GM12878 (cell line): ENCODE data around the gene PRMT7. TPM values are rescaled to one million over a fixed set of nuclear protein-coding genes. Genes with fewer than 3 reads are reported as not detected.

Experiments used
- ATF7 ChIP-seq: fragments of 450-650 bp; IDR thresholded peaks from 2 replicates; pipeline ENCODE4 v1.6.1; 2016; ENCODE audit warnings: low read depth, mild to moderate bottlenecking
- CEBPZ ChIP-seq: fragments of 150-350 bp; IDR thresholded peaks from 2 replicates; pipeline ENCODE4 v1.6.1; 2016; ENCODE audit warnings: low read depth, low read length
- DPF2 ChIP-seq: fragments of 450-650 bp; IDR thresholded peaks from 2 replicates; pipeline ENCODE4 v1.6.1; 2017; ENCODE audit warnings: mild to moderate bottlenecking
- KDM1A ChIP-seq: fragments of 200-600 bp; sonication (generic); IDR thresholded peaks from 2 replicates; pipeline ENCODE4 v1.6.1; 2016; ENCODE audit warnings: borderline replicate concordance
- NFXL1 ChIP-seq: fragments of 450-650 bp; IDR thresholded peaks from 2 replicates; pipeline ENCODE4 v1.6.1; 2017; ENCODE audit warnings: antibody characterized with exemption, mild to moderate bottlenecking, borderline replicate concordance
- PML ChIP-seq: IDR thresholded peaks from 2 replicates; pipeline ENCODE4 v1.6.1; 2012; ENCODE audit warnings: low read length, inconsistent platforms
- POLR2AphosphoS5 ChIP-seq: IDR thresholded peaks from 2 replicates; pipeline ENCODE4 v1.6.1; 2011; ENCODE audit warnings: mild to moderate bottlenecking, low read length, inconsistent platforms
- PRDM15 ChIP-seq: fragments of 450-650 bp; formaldehyde crosslinking; IDR thresholded peaks from 2 replicates; pipeline ENCODE4 v1.4.0; 2020; ENCODE audit warnings: mild to moderate bottlenecking, moderate library complexity
- RAD21 ChIP-seq: IDR thresholded peaks from 2 replicates; pipeline ENCODE4 v1.6.1; 2011; ENCODE audit warnings: mild to moderate bottlenecking, low read depth, low read length, moderate library complexity; ENCODE audit not compliant: insufficient read depth
- RAD51 ChIP-seq: fragments of 450-650 bp; IDR thresholded peaks from 2 replicates; pipeline ENCODE4 v1.6.1; 2016; ENCODE audit warnings: moderate library complexity, mild to moderate bottlenecking, inconsistent platforms
- RFX5 ChIP-seq: IDR thresholded peaks from 2 replicates; pipeline ENCODE4 v1.6.1; 2011; ENCODE audit warnings: low read depth, low read length, improper control_type of control experiment
- SMAD1 ChIP-seq: fragments of 450-650 bp; IDR thresholded peaks from 2 replicates; pipeline ENCODE4 v1.6.1; 2018; ENCODE audit warnings: mild to moderate bottlenecking, low read depth; ENCODE audit not compliant: partially characterized antibody
- STAT3 ChIP-seq: IDR thresholded peaks from 2 replicates; pipeline ENCODE4 v1.6.1; 2011; ENCODE audit warnings: low read depth, low read length, improper control_type of control experiment
- SUZ12 ChIP-seq: fragments of 200-600 bp; sonication (generic); IDR thresholded peaks from one replicate; pipeline ENCODE4 v1.6.1; 2018; ENCODE audit warnings: antibody characterized with exemption, mild to moderate bottlenecking; ENCODE audit not compliant: unreplicated experiment
- TCF7 ChIP-seq: IDR thresholded peaks from 2 replicates; pipeline ENCODE4 v1.6.1; 2014; ENCODE audit warnings: antibody characterized with exemption, borderline replicate concordance
- ZBED1 ChIP-seq: IDR thresholded peaks from 2 replicates; pipeline ENCODE4 v1.6.1; 2016; ENCODE audit warnings: borderline replicate concordance
- ZBTB11 ChIP-seq: fragments of 450-650 bp; formaldehyde crosslinking; IDR thresholded peaks from 2 replicates; pipeline ENCODE4 v1.5.0; 2022; ENCODE audit warnings: mild to moderate bottlenecking, missing genetic modification characterization
- polyA plus RNA-seq, 11 experiments: library from polyadenylated mRNA; depleted of rRNA in 4 of 11; unstranded in 6 of 11; stranded (reverse) in 5 of 11; fragments of >200 nt; fragmentation: Nextera tagmentation in 4 of 11; fragmentation: Illumina TruSeq in 1 of 11; extraction: Ambion mirVana in 4 of 11; extraction: Trizol in 1 of 11; gene quantifications; 1 replicate in 1 of 11; 2 replicates in 10 of 11; pipeline versions ENCODE4 v1.2.1 to v1.2.3, GENCODE V29; 2011 to 2016; ENCODE audit warnings: inconsistent platforms in 2 of 11, missing spikeins in 2 of 11, low read depth in 1 of 11
- total RNA-seq, 4 experiments: library from RNA; depleted of rRNA in 3 of 4; stranded (reverse); fragments of >200 nt in 3 of 4; fragmentation: Illumina TruSeq in 1 of 4; extraction: Trizol in 1 of 4; gene quantifications; 2 replicates each; pipeline versions ENCODE4 v1.2.1 to v1.2.3, GENCODE V29; 2013 to 2021

The PRMT7 gene
- total and polyA plus RNA-seq, 10 of the 15 experiments (the other 5 are each of a cell fraction or from before 2014, with no cell fraction given): 5.1 to 56.1 (median 42.0) TPM

- TF ChIP-seq ZBTB11: no peak
- TF ChIP-seq RAD21: 0 out of 2 replicates have a peak, but pooled peaks have one; percentile 8
- TF ChIP-seq PML: peak; percentile 89
- no peak for TF ChIP-seq NFXL1
- TF ChIP-seq CEBPZ: no peak
- TF ChIP-seq KDM1A: no peak
- no peak for TF ChIP-seq ATF7
- no peak for TF ChIP-seq RFX5
- TF ChIP-seq RAD51: no peak
- peak; percentile 95 for TF ChIP-seq POLR2AphosphoS5
- peak; percentile 59 for TF ChIP-seq DPF2
- TF ChIP-seq PRDM15 (CRISPR knock-in tag): no peak
- TF ChIP-seq ZBED1: 0 out of 2 replicates have a peak, but pooled peaks have one; percentile 59
- no peak for TF ChIP-seq SUZ12
- no peak for TF ChIP-seq TCF7
- TF ChIP-seq SMAD1: no peak
- no peak for TF ChIP-seq STAT3
Measured at GRCh38 chr16:68310774-68311511, at the start of gene PRMT7, which contains the start of gene SLC7A6OS (continued).
